WTC11 (cell line): ENCODE data around the gene SMOC1. TPM values are rescaled to one million over a fixed set of nuclear protein-coding genes. Genes with fewer than 3 reads are reported as not detected.

Experiments
- ATAC-seq: fragments of 200-7000 bp; cut with Tn5 transposase; 2 replicates; pipeline ENCODE4 v1.10.0; 2021; ENCODE audit warnings: mild to moderate bottlenecking, moderate library complexity
- CTCF ChIA-PET: fragments of 300-600 bp; sonication (Branson Sonifier 250); formaldehyde crosslinking; loops from one replicate; lab custom pipeline; 2021; ENCODE audit warnings: antibody characterized with exemption; lab: Charles Lee
- POLR2A ChIA-PET: fragments of 350-600 bp; sonication (Branson Sonifier 250); formaldehyde crosslinking; loops from one replicate; lab custom pipeline; 2021; ENCODE audit warnings: antibody characterized with exemption; lab: Charles Lee
- DNase-seq: peaks from one replicate; pipeline ENCODE4 v3.0.0; 2021; ENCODE audit warnings: low spot score
- H3K27ac Mint-ChIP-seq: 2 replicates; pipeline ENCODE4 v1.8.0; 2021; ENCODE audit warnings: mixed read lengths
- H3K27me3 Mint-ChIP-seq: 2 replicates; pipeline ENCODE4 v1.8.0; 2021; ENCODE audit warnings: low read depth, mild to moderate bottlenecking, moderate library complexity, mixed read lengths
- H3K36me3 Mint-ChIP-seq: 2 replicates; pipeline ENCODE4 v1.8.0; 2021; ENCODE audit warnings: mixed read lengths
- H3K4me1 Mint-ChIP-seq: 2 replicates; pipeline ENCODE4 v1.8.0; 2022; ENCODE audit warnings: mixed read lengths
- H3K4me3 Mint-ChIP-seq: 2 replicates; pipeline ENCODE4 v1.8.0; 2021; ENCODE audit warnings: mild to moderate bottlenecking, moderate library complexity, mixed read lengths
- H3K9me3 Mint-ChIP-seq: 2 replicates; pipeline ENCODE4 v1.8.0; 2021; ENCODE audit warnings: mixed read lengths
- ELF4 ChIP-seq: sonication (generic); formaldehyde crosslinking; IDR thresholded peaks from 2 replicates; pipeline ENCODE4 v1.8.1; 2022; ENCODE audit warnings: low read depth, mild to moderate bottlenecking, moderate library complexity, missing genetic modification reagents
- ETV6 ChIP-seq: sonication (generic); formaldehyde crosslinking; IDR thresholded peaks from 2 replicates; pipeline ENCODE4 v1.8.1; 2022; ENCODE audit warnings: mild to moderate bottlenecking, missing genetic modification reagents
- GABPB1 ChIP-seq: sonication (generic); formaldehyde crosslinking; IDR thresholded peaks from 2 replicates; pipeline ENCODE4 v1.8.1; 2023; ENCODE audit warnings: mild to moderate bottlenecking, missing genetic modification reagents
- GRHL2 ChIP-seq: fragments of 250-450 bp; sonication (Bioruptor Pico); IDR thresholded peaks from 2 replicates; pipeline ENCODE4 v1.8.0; 2022; ENCODE audit warnings: mild to moderate bottlenecking, moderate library complexity; ENCODE audit not compliant: insufficient replicate concordance, severe bottlenecking
- JAZF1 ChIP-seq: fragments of 250-450 bp; sonication (Bioruptor Pico); IDR thresholded peaks from 2 replicates; pipeline ENCODE4 v1.9.0; 2021; ENCODE audit warnings: moderate library complexity, mild to moderate bottlenecking, inconsistent platforms
- NR2C2 ChIP-seq: sonication (generic); formaldehyde crosslinking; IDR thresholded peaks from 2 replicates; pipeline ENCODE4 v1.8.0; 2022; ENCODE audit warnings: mild to moderate bottlenecking, missing genetic modification reagents
- SMAD3 ChIP-seq: sonication (generic); formaldehyde crosslinking; IDR thresholded peaks from 2 replicates; pipeline ENCODE4 v1.8.0; 2022; ENCODE audit warnings: missing genetic modification reagents, mild to moderate bottlenecking, borderline replicate concordance
- SP1 ChIP-seq: sonication (generic); formaldehyde crosslinking; conservative IDR thresholded peaks from 2 replicates; pipeline ENCODE4 v1.8.1; 2022; ENCODE audit warnings: missing genetic modification reagents
- TEAD1 ChIP-seq: sonication (generic); formaldehyde crosslinking; IDR thresholded peaks from 2 replicates; pipeline ENCODE4 v1.8.0; 2022; ENCODE audit warnings: mild to moderate bottlenecking, missing genetic modification reagents
- ZBTB21 ChIP-seq: sonication (generic); formaldehyde crosslinking; IDR thresholded peaks from 2 replicates; pipeline ENCODE4 v1.8.1; 2023; ENCODE audit warnings: mild to moderate bottlenecking, missing genetic modification reagents, borderline replicate concordance
- ZNF423 ChIP-seq: fragments of 250-450 bp; sonication (Bioruptor Pico); IDR thresholded peaks from 2 replicates; pipeline ENCODE4 v2.1.2; 2022; ENCODE audit warnings: mild to moderate bottlenecking, moderate library complexity
- total RNA-seq: library from RNA; stranded (reverse); gene quantifications from 3 replicates; pipeline ENCODE4 v1.2.3, GENCODE V29; 2021
- TF ChIP-seq, protein P1 (sequence below): fragments of 250-450 bp; sonication (Bioruptor Pico); IDR thresholded peaks from 2 replicates; pipeline ENCODE4 v1.9.0; 2021; ENCODE audit warnings: mild to moderate bottlenecking
- TF ChIP-seq, protein P2 (sequence below): sonication (generic); formaldehyde crosslinking; IDR thresholded peaks from 2 replicates; pipeline ENCODE4 v1.8.1; 2023; ENCODE audit warnings: mild to moderate bottlenecking, missing genetic modification reagents, borderline replicate concordance
- TF ChIP-seq, protein P3 (sequence below): fragments of 250-450 bp; sonication (Bioruptor Pico); IDR thresholded peaks from 2 replicates; pipeline ENCODE4 v1.9.0; 2021; ENCODE audit warnings: mild to moderate bottlenecking
- TF ChIP-seq, protein P4 (sequence below): sonication (generic); formaldehyde crosslinking; IDR thresholded peaks from 2 replicates; pipeline ENCODE4 v1.8.0; 2022; ENCODE audit warnings: mild to moderate bottlenecking, missing genetic modification reagents
- TF ChIP-seq, protein P5 (sequence below): sonication (generic); formaldehyde crosslinking; IDR thresholded peaks from 2 replicates; pipeline ENCODE4 v1.8.0; 2022; ENCODE audit warnings: mild to moderate bottlenecking, missing genetic modification reagents
- TF ChIP-seq, protein P6 (sequence below): sonication (generic); formaldehyde crosslinking; IDR thresholded peaks from 2 replicates; pipeline ENCODE4 v1.8.0; 2022; ENCODE audit warnings: mild to moderate bottlenecking, missing genetic modification reagents
- TF ChIP-seq, protein P7 (sequence below): sonication (generic); formaldehyde crosslinking; IDR thresholded peaks from 2 replicates; pipeline ENCODE4 v1.8.1; 2023; ENCODE audit warnings: mild to moderate bottlenecking, missing genetic modification reagents
- TF ChIP-seq, protein P8 (sequence below): sonication (generic); formaldehyde crosslinking; IDR thresholded peaks from 2 replicates; pipeline ENCODE4 v1.8.1; 2023; ENCODE audit warnings: mild to moderate bottlenecking, moderate library complexity, missing genetic modification reagents

The SMOC1 gene
- total RNA-seq, 1 experiment from 2014 or later: 1.1 TPM

DNA sequence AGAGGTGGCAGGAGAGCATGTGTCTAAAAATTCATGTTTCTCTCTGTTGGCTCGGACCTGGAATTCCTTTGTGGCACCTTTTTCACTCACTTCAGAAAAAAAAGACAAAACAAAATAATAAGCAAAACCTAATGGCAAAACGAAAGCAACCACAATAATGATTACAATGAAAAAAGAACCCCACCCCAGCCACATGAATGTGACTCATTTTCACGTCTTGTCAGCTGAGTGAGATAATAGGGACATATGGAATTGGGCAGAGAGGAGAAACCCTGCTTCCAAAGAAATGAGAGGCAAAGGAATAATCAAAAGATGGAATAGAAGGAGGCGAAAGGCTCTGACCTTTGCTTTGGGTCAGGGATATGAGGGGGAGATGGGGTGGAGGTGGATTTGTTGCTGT, 166.1 kb downstream of the SMOC1 start:
- ChIA-PET CTCF (interaction anchor here (0.6 to 5.1 kb wide), 5 partner anchors 13 to 272 kb away, joined by 3 to 49 read pairs (median 6); no protein-coding TSS in a partner anchor), POLR2A (no interaction called here)
- ATAC-seq (no peak), DNase-seq (no peak)
- no peak overlapping the region for H3K4me3 Mint-ChIP-seq
- no peak overlapping the region for H3K27ac Mint-ChIP-seq
- TF ChIP-seq GRHL2 (CRISPR knock-in tag) (no peak), ELF4 (CRISPR knock-in tag) (no peak), SMAD3 (CRISPR knock-in tag) (no peak), GABPB1 (CRISPR knock-in tag) (no peak)
- TF ChIP-seq, protein P1, sequence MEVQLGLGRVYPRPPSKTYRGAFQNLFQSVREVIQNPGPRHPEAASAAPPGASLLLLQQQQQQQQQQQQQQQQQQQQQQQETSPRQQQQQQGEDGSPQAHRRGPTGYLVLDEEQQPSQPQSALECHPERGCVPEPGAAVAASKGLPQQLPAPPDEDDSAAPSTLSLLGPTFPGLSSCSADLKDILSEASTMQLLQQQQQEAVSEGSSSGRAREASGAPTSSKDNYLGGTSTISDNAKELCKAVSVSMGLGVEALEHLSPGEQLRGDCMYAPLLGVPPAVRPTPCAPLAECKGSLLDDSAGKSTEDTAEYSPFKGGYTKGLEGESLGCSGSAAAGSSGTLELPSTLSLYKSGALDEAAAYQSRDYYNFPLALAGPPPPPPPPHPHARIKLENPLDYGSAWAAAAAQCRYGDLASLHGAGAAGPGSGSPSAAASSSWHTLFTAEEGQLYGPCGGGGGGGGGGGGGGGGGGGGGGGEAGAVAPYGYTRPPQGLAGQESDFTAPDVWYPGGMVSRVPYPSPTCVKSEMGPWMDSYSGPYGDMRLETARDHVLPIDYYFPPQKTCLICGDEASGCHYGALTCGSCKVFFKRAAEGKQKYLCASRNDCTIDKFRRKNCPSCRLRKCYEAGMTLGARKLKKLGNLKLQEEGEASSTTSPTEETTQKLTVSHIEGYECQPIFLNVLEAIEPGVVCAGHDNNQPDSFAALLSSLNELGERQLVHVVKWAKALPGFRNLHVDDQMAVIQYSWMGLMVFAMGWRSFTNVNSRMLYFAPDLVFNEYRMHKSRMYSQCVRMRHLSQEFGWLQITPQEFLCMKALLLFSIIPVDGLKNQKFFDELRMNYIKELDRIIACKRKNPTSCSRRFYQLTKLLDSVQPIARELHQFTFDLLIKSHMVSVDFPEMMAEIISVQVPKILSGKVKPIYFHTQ (CRISPR knock-in tag): no peak
- TF ChIP-seq, protein P2, sequence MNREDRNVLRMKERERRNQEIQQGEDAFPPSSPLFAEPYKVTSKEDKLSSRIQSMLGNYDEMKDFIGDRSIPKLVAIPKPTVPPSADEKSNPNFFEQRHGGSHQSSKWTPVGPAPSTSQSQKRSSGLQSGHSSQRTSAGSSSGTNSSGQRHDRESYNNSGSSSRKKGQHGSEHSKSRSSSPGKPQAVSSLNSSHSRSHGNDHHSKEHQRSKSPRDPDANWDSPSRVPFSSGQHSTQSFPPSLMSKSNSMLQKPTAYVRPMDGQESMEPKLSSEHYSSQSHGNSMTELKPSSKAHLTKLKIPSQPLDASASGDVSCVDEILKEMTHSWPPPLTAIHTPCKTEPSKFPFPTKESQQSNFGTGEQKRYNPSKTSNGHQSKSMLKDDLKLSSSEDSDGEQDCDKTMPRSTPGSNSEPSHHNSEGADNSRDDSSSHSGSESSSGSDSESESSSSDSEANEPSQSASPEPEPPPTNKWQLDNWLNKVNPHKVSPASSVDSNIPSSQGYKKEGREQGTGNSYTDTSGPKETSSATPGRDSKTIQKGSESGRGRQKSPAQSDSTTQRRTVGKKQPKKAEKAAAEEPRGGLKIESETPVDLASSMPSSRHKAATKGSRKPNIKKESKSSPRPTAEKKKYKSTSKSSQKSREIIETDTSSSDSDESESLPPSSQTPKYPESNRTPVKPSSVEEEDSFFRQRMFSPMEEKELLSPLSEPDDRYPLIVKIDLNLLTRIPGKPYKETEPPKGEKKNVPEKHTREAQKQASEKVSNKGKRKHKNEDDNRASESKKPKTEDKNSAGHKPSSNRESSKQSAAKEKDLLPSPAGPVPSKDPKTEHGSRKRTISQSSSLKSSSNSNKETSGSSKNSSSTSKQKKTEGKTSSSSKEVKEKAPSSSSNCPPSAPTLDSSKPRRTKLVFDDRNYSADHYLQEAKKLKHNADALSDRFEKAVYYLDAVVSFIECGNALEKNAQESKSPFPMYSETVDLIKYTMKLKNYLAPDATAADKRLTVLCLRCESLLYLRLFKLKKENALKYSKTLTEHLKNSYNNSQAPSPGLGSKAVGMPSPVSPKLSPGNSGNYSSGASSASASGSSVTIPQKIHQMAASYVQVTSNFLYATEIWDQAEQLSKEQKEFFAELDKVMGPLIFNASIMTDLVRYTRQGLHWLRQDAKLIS (CRISPR knock-in tag): no peak
- TF ChIP-seq, protein P3, sequence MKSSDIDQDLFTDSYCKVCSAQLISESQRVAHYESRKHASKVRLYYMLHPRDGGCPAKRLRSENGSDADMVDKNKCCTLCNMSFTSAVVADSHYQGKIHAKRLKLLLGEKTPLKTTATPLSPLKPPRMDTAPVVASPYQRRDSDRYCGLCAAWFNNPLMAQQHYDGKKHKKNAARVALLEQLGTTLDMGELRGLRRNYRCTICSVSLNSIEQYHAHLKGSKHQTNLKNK (CRISPR knock-in tag): no peak
- no peaks in the 10 kb centered on the region for H3K4me1 Mint-ChIP-seq
- H3K9me3 Mint-ChIP-seq: no peaks in the 10 kb centered on the region
- H3K36me3 Mint-ChIP-seq: no peaks in the 10 kb centered on the region
- peaks cover 8% of the 10 kb centered on the region for H3K27me3 Mint-ChIP-seq

DNA sequence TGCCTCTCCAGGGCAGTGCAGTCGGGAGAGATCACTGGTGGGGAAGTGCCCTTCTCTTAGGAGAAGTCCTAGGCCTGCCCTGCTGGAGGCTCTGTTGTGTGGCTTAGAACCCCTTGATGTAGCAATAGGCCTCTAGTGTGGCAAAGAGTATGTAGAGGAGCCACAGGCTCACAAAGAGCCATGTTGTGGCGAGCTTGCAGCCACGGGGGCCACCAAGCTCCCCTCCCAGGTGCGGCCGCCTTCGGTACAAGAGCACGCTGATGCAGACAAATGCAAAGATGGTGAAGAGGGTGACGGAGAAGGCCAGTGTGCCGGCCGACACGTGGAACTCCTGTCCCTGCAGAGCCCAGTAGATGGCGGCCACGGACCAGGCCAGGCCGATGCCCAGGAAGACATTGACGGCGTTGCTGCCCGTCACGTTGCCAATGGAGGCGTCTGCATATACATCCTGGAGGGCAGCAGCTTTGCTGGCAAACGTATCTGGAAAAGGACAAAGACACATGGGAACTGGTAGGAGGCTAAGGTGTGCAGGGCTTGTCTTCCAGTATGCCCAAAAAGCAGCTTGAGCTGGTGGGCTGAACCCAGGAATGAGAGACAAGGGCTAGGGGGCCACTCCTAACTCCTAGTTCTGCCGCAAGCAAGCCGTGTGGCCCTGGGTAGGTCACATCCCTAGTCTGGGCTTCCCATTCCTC, 166.8 kb downstream of the SMOC1 start:
- H3K4me1 Mint-ChIP-seq: no peaks in the 10 kb centered on the region
- POLR2A ChIA-PET: no interaction called here
- no peaks in the 10 kb centered on the region for H3K36me3 Mint-ChIP-seq
- DNase-seq (peak; percentile 81), ATAC-seq (peak; percentile 98)
- no peaks in the 10 kb centered on the region for H3K9me3 Mint-ChIP-seq
- no peak overlapping the region for H3K27ac Mint-ChIP-seq
- no peak overlapping the region for H3K4me3 Mint-ChIP-seq
- CTCF ChIA-PET: interaction anchor here (0.6 to 5.1 kb wide), 10 partner anchors 14 to 315 kb away, joined by 3 to 49 read pairs (median 4); no protein-coding TSS in a partner anchor
- peaks cover 8% of the 10 kb centered on the region for H3K27me3 Mint-ChIP-seq
- no peak for TF ChIP-seq ZNF423 (CRISPR knock-in tag)
- 0 out of 2 replicates have a peak, but pooled peaks have one; percentile 38 for TF ChIP-seq TEAD1 (CRISPR knock-in tag)
- 0 out of 2 replicates have a peak, but pooled peaks have one; percentile 44 for TF ChIP-seq SP1
- TF ChIP-seq, protein P4, sequence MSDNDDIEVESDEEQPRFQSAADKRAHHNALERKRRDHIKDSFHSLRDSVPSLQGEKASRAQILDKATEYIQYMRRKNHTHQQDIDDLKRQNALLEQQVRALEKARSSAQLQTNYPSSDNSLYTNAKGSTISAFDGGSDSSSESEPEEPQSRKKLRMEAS (CRISPR knock-in tag): peak; percentile 95
- TF ChIP-seq, protein P5, sequence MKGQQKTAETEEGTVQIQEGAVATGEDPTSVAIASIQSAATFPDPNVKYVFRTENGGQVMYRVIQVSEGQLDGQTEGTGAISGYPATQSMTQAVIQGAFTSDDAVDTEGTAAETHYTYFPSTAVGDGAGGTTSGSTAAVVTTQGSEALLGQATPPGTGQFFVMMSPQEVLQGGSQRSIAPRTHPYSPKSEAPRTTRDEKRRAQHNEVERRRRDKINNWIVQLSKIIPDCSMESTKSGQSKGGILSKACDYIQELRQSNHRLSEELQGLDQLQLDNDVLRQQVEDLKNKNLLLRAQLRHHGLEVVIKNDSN (CRISPR knock-in tag): peak; percentile 65
- TF ChIP-seq, protein P6, sequence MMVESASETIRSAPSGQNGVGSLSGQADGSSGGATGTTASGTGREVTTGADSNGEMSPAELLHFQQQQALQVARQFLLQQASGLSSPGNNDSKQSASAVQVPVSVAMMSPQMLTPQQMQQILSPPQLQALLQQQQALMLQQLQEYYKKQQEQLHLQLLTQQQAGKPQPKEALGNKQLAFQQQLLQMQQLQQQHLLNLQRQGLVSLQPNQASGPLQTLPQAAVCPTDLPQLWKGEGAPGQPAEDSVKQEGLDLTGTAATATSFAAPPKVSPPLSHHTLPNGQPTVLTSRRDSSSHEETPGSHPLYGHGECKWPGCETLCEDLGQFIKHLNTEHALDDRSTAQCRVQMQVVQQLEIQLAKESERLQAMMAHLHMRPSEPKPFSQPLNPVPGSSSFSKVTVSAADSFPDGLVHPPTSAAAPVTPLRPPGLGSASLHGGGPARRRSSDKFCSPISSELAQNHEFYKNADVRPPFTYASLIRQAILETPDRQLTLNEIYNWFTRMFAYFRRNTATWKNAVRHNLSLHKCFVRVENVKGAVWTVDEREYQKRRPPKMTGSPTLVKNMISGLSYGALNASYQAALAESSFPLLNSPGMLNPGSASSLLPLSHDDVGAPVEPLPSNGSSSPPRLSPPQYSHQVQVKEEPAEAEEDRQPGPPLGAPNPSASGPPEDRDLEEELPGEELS (CRISPR knock-in tag): 0 out of 2 replicates have a peak, but pooled peaks have one; percentile 34
- 0 out of 2 replicates have a peak, but pooled peaks have one; percentile 18 for TF ChIP-seq ZBTB21 (CRISPR knock-in tag)
- TF ChIP-seq, protein P7, sequence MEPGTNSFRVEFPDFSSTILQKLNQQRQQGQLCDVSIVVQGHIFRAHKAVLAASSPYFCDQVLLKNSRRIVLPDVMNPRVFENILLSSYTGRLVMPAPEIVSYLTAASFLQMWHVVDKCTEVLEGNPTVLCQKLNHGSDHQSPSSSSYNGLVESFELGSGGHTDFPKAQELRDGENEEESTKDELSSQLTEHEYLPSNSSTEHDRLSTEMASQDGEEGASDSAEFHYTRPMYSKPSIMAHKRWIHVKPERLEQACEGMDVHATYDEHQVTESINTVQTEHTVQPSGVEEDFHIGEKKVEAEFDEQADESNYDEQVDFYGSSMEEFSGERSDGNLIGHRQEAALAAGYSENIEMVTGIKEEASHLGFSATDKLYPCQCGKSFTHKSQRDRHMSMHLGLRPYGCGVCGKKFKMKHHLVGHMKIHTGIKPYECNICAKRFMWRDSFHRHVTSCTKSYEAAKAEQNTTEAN (CRISPR knock-in tag): 0 out of 2 replicates have a peak, but pooled peaks have one; percentile 30
- TF ChIP-seq, protein P8, sequence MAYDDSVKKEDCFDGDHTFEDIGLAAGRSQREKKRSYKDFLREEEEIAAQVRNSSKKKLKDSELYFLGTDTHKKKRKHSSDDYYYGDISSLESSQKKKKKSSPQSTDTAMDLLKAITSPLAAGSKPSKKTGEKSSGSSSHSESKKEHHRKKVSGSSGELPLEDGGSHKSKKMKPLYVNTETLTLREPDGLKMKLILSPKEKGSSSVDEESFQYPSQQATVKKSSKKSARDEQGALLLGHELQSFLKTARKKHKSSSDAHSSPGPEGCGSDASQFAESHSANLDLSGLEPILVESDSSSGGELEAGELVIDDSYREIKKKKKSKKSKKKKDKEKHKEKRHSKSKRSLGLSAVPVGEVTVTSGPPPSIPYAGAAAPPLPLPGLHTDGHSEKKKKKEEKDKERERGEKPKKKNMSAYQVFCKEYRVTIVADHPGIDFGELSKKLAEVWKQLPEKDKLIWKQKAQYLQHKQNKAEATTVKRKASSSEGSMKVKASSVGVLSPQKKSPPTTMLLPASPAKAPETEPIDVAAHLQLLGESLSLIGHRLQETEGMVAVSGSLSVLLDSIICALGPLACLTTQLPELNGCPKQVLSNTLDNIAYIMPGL: 0 out of 2 replicates have a peak, but pooled peaks have one; percentile 32
- TF ChIP-seq JAZF1: no peak
- TF ChIP-seq NR2C2 (CRISPR knock-in tag): no peak
- TF ChIP-seq ETV6 (CRISPR knock-in tag): 0 out of 2 replicates have a peak, but pooled peaks have one; percentile 16
